ES-I3 (cell line): ENCODE results near the gene GRK5.
"Not testable (repeated sequence)": the region's sequence is repeated elsewhere in the genome, so short reads cannot be mapped to it uniquely, and the experiment has no call there.

Experiments
- H3K36me3 ChIP-seq: 2 replicates; pipeline ENCODE4 v1.6.1; 2013; ENCODE audit warnings: mild to moderate bottlenecking, low read length, control low read depth, moderate library complexity; ENCODE audit not compliant: insufficient read depth
- H3K4me1 ChIP-seq: 2 replicates; pipeline ENCODE4 v1.6.1; 2013; ENCODE audit warnings: mild to moderate bottlenecking, control low read depth, low read length; ENCODE audit not compliant: insufficient read depth
- H3K9ac ChIP-seq: 2 replicates; pipeline ENCODE4 v1.6.1; 2013; ENCODE audit warnings: low read depth, mild to moderate bottlenecking, low read length, moderate library complexity
- H3K9me3 ChIP-seq: 2 replicates; pipeline ENCODE4 v1.6.1; 2013; ENCODE audit warnings: mild to moderate bottlenecking, low read length, moderate library complexity; ENCODE audit not compliant: control insufficient read depth, insufficient read depth

GRK5 gene

GRCh38 chr10:119455609-119456434 is 248.5 kb downstream of the GRK5 start:
- H3K36me3 ChIP-seq = no peaks in the 10 kb centered on the region
- H3K4me1 ChIP-seq = no peaks in the 10 kb centered on the region; the same call in 1 of the 2 replicates
- H3K9ac ChIP-seq = no peak overlapping the region
- no peaks in the 10 kb centered on the region for H3K9me3 ChIP-seq

DNA sequence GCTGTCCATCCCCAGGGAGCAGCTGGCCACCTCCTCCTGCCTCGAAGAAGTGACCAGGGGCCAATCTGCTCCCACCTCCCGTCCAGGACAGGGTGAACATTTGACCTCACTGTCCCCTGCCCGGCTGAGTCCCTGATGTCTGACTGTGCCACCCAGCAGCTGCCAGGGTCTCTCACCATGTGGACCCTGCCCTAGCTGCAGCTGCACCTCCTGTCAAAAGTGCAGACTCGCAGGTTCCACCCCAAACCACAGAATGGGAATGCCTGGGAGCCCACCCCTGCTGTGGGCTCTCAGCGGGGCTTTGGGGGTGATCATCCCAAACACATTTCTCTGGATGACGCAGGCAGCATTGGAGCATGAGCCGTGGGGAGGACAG is 249.1 kb downstream of the GRK5 start:
- H3K36me3 ChIP-seq = no peaks in the 10 kb centered on the region
- H3K9me3 ChIP-seq = no peaks in the 10 kb centered on the region
- H3K9ac ChIP-seq = no peak overlapping the region
- no peaks in the 10 kb centered on the region; the same call in 1 of the 2 replicates for H3K4me1 ChIP-seq

DNA sequence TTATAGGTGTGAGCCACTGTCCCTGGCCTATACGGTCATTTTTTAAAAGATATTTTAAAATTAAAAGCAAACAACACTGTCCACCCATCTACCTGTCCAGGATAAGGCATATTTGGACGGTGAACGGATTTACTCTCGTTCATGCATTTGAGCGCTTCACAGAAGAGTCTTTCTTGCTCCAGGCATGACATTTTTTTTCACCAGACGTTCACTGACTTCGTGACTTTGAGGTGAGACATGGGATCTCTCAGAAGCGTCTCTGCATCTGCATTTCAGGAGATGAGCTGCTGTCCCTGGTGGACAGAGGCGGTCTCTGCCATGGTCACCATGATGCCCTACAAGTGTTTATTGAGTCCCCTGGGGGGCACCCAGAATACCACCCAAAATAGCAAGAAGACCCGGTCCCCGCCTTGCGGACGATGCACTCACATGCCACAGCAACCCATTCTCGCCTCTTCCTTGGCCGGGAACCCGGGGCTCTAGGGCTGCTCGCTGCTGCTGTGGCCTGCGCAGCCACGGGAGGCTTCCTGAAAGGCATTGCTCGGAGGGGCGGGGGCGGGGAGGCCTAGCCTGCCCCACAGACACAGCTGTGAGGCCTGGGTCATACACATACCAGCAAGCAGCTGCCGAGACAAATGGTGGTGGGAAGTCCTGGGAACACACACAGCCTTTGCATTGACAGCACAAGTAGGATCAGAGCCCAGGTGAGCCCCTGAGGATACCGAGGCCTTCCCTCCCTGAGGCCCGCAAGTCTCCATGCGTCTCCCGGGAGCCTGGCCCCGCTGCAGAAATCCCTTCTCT is 250.8 kb downstream of the GRK5 start:
- no peak overlapping the region for H3K9ac ChIP-seq
- H3K36me3 ChIP-seq = no peaks in the 10 kb centered on the region
- H3K4me1 ChIP-seq = no peaks in the 10 kb centered on the region; the same call in 1 of the 2 replicates
- no peaks in the 10 kb centered on the region for H3K9me3 ChIP-seq

GRCh38 chr10:119459681-119460340 is 252.4 kb downstream of the GRK5 start:
- H3K9me3 ChIP-seq = no peaks in the 10 kb centered on the region
- H3K36me3 ChIP-seq = no peaks in the 10 kb centered on the region
- H3K9ac ChIP-seq = no peak overlapping the region
- H3K4me1 ChIP-seq = no peaks in the 10 kb centered on the region; the same call in 1 of the 2 replicates

DNA sequence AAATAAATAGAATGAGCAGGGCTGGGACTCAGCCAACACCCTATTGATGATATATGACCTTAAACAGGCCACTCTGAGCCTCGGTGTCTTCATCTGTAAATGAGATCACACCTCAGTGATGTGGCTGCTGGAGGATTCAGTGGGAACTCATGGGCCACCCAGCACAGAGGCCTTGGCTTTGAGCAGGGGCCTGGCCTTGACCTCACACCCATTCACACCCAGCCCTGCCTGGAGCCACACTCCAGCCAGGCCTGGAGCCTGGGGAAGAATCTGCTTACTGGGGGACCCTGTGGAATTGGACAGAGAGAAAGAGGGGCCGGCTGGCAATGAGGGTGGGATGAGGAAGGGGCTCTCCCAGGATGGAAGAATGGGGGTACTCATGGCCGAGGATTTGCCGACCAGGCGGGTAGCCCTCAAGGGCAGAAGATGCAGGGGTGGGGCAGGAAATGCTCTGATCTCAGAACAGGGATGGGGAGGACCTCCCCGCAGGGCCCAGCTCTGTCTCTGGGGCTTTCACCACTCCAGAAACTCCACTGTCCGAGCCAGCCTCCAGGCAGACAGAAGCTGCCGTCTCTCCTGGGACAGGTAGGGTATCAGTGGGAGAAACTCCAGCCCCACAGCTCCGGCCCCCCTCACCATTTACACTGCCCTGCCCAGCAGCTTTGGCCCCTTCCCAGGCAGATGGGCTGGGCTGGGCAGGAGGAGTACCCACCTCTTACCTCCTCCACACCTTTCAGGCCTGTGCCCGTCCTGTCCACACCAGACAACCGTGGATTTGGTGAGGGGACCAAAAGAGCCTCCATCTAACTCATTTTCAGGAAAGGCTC is 253.2 kb downstream of the GRK5 start:
- no peaks in the 10 kb centered on the region for H3K36me3 ChIP-seq
- H3K9me3 ChIP-seq = no peaks in the 10 kb centered on the region
- no peaks in the 10 kb centered on the region; the same call in 1 of the 2 replicates for H3K4me1 ChIP-seq
- no peak overlapping the region for H3K9ac ChIP-seq

GRCh38 chr10:119461380-119461779 is 254.0 kb downstream of the GRK5 start:
- Histone ChIP-seq H3K36me3 (no peaks in the 10 kb centered on the region), H3K9me3 (no peaks in the 10 kb centered on the region), H3K4me1 (no peaks in the 10 kb centered on the region; the same call in 1 of the 2 replicates), H3K9ac (no peak overlapping the region)

- Histone ChIP-seq H3K9ac (no peak overlapping the region), H3K9me3 (no peaks in the 10 kb centered on the region), H3K36me3 (no peaks in the 10 kb centered on the region), H3K4me1 (no peaks in the 10 kb centered on the region; the same call in 1 of the 2 replicates)
Measured at GRCh38 chr10:119461923-119462322, 254.6 kb downstream of the GRK5 start.

- no peak overlapping the region for H3K9ac ChIP-seq
- H3K36me3 ChIP-seq = no peaks in the 10 kb centered on the region
Measured at GRCh38 chr10:119462773-119463172, 255.4 kb downstream of the GRK5 start.

DNA sequence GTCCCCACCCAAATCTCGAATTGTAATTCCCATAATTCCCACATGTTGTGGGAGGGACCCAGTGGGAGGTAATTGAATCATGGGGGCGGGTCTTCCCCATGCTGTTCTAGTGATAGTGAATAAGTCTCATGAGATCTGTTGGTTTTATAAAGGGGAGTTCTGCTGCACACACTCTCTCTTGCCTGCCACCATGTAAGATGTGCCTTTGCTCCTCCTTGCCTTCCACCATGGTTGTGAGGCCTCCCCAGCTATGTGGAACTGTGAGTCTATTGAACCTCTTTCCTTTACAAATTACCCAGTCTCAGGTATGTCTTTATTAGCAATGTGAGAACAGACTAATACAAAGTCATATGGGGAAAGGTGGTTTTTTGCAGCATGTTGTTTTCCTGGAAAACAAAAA is 255.8 kb downstream of the GRK5 start:
- H3K9me3 ChIP-seq, H3K4me1 ChIP-seq, H3K36me3 ChIP-seq, H3K9ac ChIP-seq: not testable (repeated sequence)

More at GRCh38 chr10:119462773-119463172, 255.4 kb downstream of the GRK5 start:
- Histone ChIP-seq H3K4me1 (no peaks in the 10 kb centered on the region; the same call in 1 of the 2 replicates), H3K9me3 (no peaks in the 10 kb centered on the region)

DNA sequence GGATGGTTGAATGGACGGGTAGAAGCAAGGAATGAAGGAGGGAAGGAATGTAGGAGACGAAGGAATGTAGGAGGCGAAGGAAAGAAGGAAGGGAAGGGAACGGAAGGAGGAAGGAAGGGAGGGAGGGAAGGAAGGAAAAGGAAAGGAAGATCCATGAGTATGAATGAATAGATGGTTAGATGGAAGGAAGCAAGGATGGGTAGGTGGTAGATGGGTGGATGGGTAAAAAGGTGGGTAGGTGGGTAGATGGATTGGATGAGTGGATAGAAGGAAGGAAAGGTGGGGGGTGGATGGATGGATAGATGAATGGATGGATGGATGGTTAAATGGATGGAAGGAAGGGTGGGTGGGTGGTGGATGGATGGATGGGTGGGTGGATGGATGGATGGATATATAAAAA is 257.7 kb downstream of the GRK5 start:
- H3K4me1 ChIP-seq = no peaks in the 10 kb centered on the region
- H3K9me3 ChIP-seq = no peaks in the 10 kb centered on the region
- H3K36me3 ChIP-seq = no peaks in the 10 kb centered on the region
- no peak overlapping the region for H3K9ac ChIP-seq

GRCh38 chr10:119466076-119466475 is 258.7 kb downstream of the GRK5 start:
- Histone ChIP-seq H3K9ac (no peak overlapping the region), H3K9me3 (no peaks in the 10 kb centered on the region), H3K4me1 (no peaks in the 10 kb centered on the region), H3K36me3 (no peaks in the 10 kb centered on the region)

GRCh38 chr10:119466655-119467054 is 259.3 kb downstream of the GRK5 start:
- Histone ChIP-seq H3K4me1 (no peaks in the 10 kb centered on the region), H3K36me3 (no peaks in the 10 kb centered on the region), H3K9me3 (no peaks in the 10 kb centered on the region), H3K9ac (no peak overlapping the region)

GRCh38 chr10:119468542-119469324 is 261.4 kb downstream of the GRK5 start:
- Histone ChIP-seq H3K9me3 (no peaks in the 10 kb centered on the region), H3K36me3 (no peaks in the 10 kb centered on the region), H3K9ac (no peak overlapping the region), H3K4me1 (no peaks in the 10 kb centered on the region)
